Central memory CD4-positive, alpha-beta T cell (primary cell): ENCODE results near the gene BANK1.

Source experiments
- DNase-seq: peaks from one replicate; pipeline ENCODE4 v3.0.0; 2022
- total RNA-seq, 3 experiments: gene quantifications; one replicate each; lab custom pipeline; 2026; lab: John Stamatoyannopoulos, UW

BANK1 gene, protein sequence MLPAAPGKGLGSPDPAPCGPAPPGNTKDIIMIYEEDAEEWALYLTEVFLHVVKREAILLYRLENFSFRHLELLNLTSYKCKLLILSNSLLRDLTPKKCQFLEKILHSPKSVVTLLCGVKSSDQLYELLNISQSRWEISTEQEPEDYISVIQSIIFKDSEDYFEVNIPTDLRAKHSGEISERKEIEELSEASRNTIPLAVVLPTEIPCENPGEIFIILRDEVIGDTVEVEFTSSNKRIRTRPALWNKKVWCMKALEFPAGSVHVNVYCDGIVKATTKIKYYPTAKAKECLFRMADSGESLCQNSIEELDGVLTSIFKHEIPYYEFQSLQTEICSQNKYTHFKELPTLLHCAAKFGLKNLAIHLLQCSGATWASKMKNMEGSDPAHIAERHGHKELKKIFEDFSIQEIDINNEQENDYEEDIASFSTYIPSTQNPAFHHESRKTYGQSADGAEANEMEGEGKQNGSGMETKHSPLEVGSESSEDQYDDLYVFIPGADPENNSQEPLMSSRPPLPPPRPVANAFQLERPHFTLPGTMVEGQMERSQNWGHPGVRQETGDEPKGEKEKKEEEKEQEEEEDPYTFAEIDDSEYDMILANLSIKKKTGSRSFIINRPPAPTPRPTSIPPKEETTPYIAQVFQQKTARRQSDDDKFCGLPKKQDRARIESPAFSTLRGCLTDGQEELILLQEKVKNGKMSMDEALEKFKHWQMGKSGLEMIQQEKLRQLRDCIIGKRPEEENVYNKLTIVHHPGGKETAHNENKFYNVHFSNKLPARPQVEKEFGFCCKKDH
- total RNA-seq, result 0 to 0.05 (median 0.04) reads per million in 3 experiments

DNA sequence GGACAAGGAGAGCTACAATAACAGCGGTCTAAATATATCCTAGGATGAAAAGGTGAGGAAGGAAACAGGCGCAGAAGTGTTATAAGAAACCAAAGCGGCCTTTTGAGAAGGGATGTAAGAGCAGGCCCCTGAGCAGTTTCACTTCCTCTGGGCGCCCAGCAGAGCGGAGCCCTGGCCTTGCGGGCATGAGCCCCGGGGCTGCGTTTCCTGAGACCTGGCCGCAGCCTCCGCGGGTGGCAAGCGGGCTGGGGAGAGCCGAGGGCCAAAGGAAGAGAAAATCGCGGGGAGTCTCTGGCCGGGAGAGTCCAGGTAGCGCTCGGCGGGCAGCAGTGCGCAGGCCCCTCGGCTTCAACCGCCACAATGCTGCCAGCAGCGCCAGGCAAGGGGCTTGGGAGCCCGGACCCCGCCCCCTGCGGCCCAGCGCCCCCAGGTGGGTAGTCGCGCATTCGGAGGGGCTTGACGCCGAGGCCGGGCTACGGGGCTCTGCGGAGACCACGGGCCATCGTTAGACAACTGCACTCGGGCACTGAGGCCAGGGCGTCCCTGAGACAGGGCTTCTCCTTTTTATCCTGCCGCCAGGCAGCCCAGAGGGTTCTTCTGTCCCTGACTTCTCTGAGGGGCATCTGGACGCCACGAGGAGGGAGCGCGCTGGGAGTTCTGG is at the start of gene BANK1:
TSS of gene BANK1 (plus strand) at position 210 of the 661 bp plus-strand sequence. CDS start at position 361, 151 bp downstream.
- DNase-seq, result peak; percentile 9

DNA sequence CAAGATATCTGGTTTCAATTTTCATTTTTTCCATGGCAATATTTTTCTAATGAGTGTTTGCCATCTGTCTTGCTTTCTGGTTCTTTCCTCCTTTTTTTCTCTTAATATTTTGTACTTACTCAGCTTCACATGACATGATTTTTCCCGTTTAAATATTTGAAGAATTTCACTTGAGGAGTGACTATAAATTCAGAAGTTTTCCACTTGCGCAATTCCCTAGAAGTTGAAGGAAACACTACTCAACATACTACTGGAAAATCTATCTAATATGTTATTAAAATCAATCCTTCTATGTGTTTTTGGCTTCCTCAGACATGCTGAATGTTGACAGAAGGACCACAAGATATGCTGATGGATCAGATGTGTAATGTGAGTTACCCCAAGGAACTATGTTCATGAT is 36.8 kb upstream of the BANK1 start:
- DNase-seq, result no peak

DNA sequence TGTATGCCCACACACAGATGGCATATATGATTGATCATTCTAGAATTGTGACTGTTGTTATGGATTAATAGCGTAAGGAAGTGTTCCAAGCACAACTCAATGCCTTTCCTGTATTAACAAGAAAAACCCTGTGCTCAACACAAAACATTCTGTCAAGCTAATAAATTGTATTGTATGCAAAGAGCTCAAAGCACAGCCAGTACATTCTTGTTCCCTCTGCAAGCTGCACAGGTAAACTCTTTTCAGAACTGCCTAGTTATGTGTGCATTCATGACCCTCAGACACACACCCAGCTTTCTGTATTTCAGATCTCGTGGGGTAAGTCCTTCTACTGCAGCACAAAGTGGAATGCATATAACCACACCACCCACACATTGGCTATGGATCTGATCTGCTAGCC is 34.3 kb upstream of the BANK1 start:
- DNase-seq, result no peak

DNA sequence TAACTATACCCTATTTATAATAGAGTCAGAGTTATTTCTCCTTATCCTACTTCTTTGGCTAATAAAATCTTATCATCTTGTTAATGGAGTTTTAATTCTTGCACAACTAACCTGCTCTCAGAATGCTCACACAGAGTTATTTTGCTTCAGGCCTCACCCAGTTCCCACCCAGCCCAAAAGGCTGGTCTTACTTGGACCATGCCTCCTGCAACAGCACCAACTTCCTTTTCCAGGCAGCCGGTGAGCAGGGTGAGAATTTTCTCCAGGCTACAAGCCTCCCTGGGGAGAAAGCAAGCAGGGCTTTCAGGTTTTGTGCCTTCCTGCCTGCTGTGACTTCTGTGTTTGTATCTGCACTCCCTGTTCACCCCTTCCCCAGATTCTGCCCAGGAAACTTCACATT is 29.1 kb upstream of the BANK1 start:
- no peak for DNase-seq

DNA sequence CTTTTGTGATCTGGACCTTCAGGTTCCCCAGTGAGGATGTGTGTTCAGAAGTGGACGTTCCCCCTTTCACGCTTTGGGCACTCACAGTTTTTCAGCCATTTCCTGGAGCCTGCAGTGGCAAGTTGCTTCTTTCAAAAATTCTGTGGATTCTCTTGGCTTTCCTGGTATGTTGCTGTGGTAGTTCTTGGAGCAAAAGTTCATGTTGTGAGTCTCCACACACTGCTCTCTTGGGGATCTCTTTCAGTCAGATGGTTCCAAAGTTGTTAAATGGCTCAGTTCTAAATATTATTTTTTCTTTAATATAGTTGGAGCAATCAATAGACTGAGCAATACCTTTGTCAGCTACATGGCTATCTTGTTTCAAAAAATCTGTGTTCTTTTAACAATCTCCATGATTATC is 28.5 kb upstream of the BANK1 start:
- DNase-seq, result no peak

DNA sequence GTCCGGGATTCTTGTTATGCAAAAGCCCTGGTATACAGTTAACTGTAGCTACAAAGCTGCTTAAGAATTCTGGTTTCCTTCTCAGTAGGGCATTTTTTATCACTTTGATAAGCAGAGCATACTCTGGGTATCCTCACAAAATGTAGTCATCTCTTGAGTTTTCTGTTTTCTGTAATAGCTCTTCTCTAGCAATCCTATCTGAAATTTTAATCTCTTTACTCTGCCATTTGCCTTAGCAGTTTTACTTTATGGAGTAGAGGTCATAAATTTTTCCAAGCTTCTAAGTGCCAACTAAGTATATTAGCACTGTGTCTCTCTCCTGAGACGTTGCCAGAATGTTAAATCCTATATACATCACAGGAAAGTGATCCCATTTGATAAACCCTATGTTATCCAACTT is 28.0 kb upstream of the BANK1 start:
- DNase-seq, result no peak

DNA sequence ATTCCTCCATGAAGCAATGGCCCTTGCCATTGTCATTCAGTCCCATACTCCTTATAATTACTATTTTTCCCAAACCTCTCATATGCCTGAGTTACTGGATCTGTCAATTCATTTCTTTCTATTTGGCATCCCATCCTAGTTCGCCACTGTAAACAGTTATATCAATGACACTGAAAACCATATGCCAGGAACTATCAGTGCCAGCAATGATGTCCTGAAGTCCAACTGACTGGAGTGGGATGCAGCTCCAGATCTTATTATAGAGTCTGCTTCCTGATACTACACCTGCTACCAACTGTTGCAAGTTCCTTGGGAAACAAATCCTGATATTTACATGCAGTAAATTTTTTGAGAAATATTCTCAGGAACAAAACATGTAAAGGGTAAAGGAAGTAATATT is 27.0 kb upstream of the BANK1 start:
- DNase-seq, result no peak

DNA sequence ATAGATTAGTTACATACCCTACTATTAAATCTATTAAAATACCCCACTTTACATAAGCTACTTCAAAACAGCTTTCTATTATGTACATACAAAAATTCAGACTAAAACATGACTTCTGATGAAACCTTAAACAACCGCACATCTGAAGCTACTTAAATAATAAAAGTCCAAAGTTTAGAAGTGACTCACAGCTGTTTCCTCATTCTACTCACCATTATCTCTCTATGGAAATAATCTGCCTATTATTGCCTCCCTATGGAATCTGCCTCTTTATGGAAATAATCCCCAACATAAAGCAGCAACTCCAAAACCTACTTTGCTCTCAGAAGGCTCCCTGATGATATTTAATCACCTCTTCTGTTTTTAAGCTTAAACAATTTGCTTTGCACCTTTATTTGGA is 15.7 kb upstream of the BANK1 start:
- no peak for DNase-seq

DNA sequence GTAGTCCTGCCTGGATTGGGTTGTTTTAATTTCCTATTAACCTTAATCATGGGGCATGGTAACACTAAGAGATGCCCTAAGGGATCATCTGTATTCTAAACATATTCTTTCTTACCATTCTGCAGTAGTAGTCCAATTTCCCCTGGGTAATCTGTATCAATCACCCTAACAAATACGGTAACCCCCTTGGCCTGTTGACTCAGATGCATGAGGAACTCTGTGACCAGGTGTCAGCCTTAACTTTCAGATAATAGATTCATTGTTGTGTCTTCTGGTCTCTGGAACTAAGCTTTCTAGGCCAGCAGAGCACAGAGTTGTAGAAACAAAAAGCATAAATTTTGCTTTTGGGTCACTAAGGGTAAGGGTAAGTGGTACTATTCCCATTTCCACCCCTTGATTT is 13.1 kb upstream of the BANK1 start:
- DNase-seq, result no peak

DNA sequence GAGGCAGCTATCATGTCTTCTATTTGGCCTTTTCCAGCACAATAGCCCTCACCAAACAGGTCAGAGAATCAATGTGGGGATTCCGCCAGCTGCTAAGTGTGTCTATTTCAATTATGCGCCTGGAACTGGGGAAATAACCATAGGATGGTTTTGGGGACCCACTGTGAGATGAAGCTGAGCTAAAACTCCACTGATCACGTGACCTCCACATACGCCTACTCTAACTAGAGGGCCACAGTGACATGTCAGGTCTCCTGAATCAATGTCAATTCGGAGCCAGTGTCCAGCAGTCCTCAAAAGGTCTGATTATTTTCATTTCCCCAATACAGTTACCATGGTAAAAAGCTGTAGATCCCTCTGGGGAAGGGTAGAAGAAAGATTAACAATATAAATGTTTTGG is 10.2 kb upstream of the BANK1 start:
- DNase-seq, result no peak

DNA sequence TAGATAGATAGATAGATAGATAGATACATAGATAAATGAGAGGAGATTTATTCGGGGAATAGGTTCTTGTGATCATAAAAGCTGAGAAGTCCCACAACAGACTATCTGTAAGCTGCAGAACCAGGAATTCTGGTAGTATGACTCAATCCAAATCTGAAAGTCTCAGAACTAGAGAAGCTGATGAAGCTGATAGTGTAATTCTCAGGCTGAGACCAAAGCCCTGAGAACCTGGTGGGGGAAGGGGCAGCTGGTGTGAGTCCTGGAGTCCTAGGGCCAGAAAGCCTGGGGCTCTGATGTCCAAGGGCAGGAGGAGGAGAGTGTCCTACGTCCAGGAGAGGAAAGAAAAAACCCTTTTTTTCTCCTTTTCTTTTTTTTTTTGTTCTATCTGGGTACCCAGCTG is 8.0 kb upstream of the BANK1 start:
- DNase-seq, result no peak

DNA sequence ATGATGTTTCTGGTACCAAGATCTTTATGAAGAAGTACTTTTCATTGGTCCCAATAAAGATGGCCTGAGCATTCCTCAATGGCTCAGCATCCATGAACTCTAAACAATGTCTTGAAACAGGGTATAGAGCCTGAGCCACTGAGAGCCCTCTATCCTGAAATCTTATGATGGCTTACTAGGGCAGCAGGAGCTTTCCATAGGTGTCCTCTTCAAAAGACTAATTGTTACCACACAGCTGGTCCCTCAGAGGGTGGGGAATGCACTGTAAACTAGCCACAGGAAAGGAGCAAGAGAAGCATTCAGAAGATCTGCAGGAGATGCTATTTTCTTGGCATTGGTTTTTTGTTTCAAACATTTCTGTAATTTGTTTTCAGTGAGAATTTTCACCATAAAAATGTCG is 5.6 kb upstream of the BANK1 start:
- DNase-seq, result no peak

DNA sequence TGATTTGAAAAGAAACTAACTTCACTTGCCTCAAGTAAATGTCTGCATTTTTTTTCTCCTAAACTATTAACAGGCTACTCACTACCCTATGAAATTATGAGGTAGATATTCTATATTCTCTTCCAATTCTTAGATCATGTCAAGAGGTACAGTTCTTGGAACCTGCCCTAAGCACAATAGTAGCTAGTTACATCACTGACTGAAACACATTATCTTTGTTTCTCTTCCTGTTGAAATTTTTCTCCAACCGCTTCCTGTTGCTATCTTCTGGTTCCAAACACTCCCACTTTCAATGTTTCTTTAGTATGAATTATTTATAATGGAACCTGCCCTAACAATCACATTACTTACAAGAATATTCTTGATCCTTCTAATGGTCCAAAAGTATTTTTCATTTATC is 5.0 kb upstream of the BANK1 start:
- no peak for DNase-seq

DNA sequence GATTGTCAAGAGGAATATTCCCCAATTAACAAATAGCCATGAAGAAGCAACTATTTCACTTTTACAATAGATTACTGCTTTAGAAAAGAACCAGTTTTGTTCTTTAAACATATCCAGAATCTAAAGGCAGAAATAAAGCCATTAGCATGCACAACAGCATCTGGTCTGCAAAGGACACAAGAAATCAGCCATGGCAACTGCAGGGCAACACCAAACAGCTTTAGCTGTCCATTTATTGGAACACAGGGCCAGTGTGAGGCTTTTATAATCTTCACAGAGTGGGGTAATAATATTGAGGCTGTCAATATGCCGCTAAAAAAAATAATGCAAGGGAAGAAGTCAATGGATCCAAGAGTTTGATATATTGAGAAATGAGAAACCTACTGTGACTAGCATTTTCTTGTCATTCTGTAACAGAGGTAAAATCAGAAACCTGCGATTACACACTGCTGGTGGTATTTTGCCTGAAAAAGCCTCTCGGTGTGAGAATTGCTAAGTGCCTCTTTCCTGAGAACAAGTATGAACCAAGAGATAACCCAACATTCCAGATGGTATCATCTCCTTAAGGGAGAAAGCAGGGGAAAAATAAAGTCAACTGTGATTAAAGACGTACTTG is 2.7 kb upstream of the BANK1 start:
- DNase-seq, result no peak

DNA sequence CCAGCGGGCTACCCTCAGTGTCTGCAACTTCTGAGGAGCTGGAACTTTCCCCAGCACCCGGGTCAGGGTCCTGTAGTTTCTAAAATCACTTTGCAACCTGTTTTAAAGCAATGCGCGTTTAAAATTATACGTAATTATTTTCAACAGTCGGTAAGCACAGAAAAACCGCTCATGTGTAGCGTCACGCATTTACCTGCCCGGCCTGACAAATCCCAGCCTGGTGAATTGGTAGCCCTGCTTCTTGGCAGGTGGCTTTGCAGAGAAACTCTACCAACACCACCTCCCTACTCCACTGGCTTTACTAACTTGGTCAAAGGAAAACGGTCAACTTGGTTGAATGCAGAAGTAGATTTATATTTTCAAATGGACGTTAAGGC is 640 bp downstream of the BANK1 start:
- DNase-seq, result no peak

DNA sequence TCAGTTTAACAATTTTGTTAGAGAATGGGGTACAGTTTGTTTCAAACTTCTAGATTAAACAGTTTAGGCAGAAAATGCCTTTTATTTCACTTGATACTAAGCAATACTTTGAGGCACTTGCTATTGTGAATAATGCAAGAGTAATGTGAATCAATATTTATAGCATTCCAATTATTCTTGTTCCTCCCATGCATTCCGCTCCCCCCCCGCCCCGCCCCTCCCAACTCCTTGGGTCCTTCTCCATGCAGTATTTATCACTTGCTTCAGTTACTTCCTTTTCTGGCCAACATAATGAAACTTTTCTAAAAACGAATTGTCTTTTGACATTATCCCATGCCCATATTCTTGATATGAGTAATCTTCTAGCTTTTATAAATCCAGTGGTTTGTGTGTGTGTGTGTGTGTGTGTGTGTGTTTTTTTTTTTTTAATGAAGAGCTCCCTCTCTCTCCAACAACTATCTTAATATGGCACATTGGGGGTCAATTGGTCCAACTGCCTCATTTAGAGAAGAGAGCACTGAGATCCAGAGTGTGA is 1.6 kb downstream of the BANK1 start:
- no peak for DNase-seq

DNA sequence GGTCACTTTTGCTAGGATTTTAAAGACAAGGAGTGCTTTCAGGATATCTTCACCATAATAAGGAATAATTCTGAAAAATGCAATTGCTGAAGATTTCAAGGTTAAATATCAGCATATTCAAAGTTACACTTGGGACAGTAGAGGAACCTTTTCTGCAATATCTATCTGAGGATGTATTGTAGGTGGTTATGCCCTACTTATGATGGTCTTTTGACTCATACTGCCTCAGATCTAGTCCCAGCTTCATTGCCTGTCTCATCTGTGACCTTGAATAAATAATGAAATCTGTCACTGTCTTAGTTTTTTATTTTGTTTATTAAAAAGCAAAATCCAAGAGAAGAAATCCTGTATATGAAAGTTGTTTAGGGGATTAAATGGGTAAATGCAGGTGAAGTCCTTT is 2.9 kb downstream of the BANK1 start:
- DNase-seq, result no peak

DNA sequence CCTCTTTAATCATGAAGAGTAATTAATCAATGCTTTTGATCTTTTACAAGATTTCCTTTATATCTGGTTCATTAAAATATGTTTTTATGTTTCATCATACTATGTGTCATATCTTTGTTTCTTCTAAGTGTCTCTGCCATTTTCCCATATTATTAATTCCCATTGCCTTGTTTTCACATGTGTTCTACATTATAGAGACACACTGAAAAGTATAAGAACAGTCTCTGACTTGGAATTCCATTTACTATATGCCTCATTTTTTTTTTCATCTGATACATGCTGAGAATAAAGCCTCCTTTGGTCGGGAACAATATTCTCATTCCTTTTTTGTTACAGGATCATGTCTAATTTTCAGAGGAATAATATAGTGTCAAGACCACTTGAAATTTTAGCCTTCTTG is 4.3 kb downstream of the BANK1 start:
- no peak for DNase-seq

DNA sequence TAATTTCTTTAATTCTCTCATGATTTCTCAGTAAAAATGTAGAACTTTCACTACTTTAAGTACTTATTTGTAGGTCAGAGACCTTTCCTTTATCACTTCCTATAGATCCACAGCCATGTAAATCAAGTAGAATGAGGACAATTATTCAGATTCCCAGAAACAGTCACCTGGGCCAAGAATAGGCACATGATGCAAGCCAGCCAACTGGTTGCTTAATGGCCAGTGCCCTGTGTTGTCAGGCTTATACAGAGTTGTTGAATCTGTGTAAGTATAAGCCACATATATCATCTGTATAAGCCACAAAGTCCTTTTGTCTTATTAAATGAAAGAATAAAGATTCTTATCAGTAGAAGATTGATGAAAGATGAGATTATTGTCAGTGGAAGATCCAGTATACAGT is 5.2 kb downstream of the BANK1 start:
- DNase-seq, result no peak

DNA sequence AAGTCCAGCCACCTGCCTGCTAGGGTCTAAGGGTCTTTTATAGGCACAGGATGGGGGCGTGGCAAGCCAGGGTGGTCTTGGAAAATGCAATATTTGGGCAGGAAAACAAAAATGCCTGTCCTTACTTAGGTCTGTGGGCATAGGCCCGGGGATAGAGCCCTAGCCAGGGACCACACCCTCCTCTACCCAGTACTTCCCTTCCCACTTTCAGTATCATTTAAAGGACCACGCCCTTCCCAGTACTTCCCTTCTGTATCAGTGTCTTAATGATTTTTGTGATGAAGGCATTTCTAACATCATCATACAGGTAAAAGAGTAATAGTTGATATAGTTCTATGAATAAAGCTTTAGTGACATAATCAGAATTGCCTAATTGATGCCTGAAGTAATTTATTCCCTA is 11.4 kb downstream of the BANK1 start:
- no peak for DNase-seq

DNA sequence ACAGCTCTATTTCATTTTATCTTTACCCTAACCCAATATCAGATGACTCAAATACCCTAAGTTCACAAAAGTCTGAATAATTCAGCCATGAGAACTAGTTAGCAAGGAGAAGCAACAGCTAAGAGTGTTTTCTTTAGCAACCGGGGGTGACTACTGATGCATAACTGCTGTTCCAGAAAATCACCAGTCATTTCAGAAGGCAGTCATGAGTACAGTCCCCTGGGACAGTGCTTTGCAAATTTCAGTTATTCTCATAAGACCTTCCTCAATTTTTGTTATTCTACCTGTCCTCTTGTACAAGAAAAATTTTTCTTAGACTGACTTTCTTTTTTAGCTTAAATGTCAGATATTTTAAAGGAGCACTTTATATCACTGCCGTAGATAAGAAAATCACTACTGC is 16.4 kb downstream of the BANK1 start:
- DNase-seq, result no peak

DNA sequence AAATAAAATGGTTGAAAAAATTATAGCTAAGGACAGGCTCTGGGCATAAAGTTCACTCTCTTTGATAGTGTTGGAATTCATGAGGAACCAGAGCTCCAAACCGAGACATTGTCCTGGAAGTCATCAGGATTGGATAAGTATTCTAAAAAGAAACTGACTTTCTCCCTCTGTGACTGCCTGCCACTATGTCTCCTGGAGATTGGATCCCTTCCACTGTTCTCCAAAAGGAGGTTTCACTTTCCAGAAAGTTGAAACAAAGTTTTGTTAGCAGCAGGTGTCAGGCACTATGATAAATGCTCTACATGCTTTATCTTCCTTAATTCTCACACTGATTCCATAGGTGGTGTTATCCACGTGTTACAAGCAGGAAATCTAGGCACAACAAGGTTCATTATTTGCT is 16.8 kb downstream of the BANK1 start:
- DNase-seq, result no peak

DNA sequence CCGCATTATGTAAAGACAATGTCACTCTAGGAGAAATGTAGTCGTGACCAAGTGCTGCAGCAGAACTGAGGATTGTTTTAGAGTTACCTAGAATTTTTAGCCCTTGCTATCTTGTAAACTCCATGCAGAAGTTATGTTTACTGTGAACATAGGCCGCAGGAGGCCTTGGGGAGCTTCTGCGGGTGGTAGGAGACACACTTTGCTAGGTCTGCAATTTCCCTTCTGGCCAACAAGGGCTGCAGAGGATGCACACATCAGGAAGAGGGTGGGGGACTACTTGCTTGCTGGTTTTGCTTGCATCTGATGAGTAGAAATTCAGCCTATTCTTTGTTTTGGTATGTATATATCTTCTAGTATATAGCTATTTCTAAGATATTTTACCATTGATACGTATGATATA is 23.1 kb downstream of the BANK1 start:
- DNase-seq, result no peak
